ENCODE results near the gene HEPN1. TPM values are rescaled to one million over a fixed set of nuclear protein-coding genes. Genes with fewer than 3 reads are reported as not detected.

HEPN1 gene
- polyA plus RNA-seq, 1 donor, result not detected

DNA sequence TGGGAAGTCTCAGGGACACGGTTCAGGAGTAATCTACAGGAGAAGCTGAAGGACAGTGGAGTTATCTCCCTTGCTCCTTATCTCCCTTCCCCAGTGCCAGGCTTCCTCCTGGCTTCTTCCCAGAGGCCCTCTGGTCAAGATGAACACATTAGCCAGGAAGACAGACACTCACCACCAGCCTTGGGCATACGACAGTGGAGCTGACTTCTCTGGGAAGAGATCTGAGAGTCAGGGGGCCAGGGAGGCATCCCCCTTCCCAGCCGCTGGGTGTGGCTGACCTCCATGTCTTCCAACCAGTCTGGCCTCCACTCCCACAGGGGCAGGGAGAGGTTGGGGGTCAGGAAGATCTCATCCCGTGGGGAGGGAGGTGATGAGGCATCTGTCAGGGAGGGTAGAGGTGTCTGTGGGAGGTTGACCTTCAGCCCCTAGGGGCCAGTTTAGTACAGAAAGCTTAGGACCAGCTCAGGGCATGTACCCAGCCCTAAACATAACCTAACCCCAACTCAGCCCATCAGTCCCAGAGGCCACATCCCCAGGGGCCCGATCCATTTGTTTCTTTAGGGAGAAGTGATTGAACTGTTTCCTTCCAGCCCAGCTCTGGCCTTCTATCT lies 34.1 kb upstream of the HEPN1 start:
- H3K9me3 ChIP-seq (ENCODE audit: control insufficient read depth, low read depth, low read length), result no peaks in the 10 kb centered on the region
- DNase-seq, result no peak
- no peak overlapping the region for H3K27ac ChIP-seq (ENCODE audit: low read length)
- H3K36me3 ChIP-seq (ENCODE audit: control insufficient read depth, insufficient read depth, low read length), result no peaks in the 10 kb centered on the region
- no peak overlapping the region for H3K4me3 ChIP-seq (ENCODE audit: low read length)
- no CpG with 5 or more reads among the region's 5 CpGs for WGBS (ENCODE audit: insufficient coverage, low lambda C conversion rate)
- H3K27me3 ChIP-seq (ENCODE audit: control insufficient read depth, insufficient read depth, low read length), result peaks cover 13% of the 10 kb centered on the region
- no peaks in the 10 kb centered on the region for H3K4me1 ChIP-seq (ENCODE audit: control insufficient read depth, insufficient read depth, low read length)

GRCh38 chr11:124886476-124886875 lies 32.6 kb upstream of the HEPN1 start:
- H3K4me3 ChIP-seq (ENCODE audit: low read length), result no peak overlapping the region
- no peaks in the 10 kb centered on the region for H3K36me3 ChIP-seq (ENCODE audit: control insufficient read depth, insufficient read depth, low read length)
- H3K27ac ChIP-seq (ENCODE audit: low read length), result no peak overlapping the region
- DNase-seq, result no peak
- H3K9me3 ChIP-seq (ENCODE audit: control insufficient read depth, low read depth, low read length), result no peaks in the 10 kb centered on the region
- no CpG with 5 or more reads among the region's 11 CpGs for WGBS (ENCODE audit: insufficient coverage, low lambda C conversion rate)
- no peaks in the 10 kb centered on the region for H3K4me1 ChIP-seq (ENCODE audit: control insufficient read depth, insufficient read depth, low read length)
- H3K27me3 ChIP-seq (ENCODE audit: control insufficient read depth, insufficient read depth, low read length), result peaks cover 18% of the 10 kb centered on the region

DNA sequence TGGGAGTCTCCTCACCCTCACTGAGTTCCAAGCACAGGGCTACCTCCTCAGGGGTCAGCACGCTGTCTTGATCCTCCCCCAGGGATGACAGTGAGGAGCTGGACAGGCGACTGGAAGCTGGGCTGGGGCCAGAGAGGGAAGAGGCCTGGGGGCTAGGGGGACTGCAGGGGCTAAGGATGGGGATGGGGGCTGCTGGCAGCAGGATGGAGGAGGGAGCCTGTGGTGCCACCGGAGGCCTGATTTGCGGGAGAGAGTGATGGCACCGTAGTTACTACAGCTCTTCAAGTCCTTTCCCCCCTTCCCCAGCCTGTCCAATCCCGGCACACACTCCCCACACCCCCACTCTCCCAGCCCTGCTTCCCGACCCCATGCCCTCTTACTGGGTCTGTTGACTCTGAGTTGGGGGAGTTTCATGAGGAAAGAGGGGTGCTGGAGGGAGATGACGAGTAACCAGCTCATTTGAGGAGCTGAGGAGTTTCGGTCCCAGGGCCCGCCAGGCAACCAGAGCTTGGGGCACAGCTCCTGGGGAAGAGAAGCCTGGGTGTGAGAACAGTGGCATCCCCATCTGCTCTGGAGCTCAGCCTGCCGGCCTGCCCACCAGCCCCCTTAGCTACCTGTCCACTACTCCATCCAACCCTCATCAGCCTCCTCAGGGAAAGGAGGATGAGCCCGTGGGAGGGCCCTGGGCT lies 31.9 kb upstream of the HEPN1 start:
- WGBS (ENCODE audit: insufficient coverage, low lambda C conversion rate), result no CpG with 5 or more reads among the region's 12 CpGs
- H3K36me3 ChIP-seq (ENCODE audit: control insufficient read depth, insufficient read depth, low read length), result no peaks in the 10 kb centered on the region
- H3K27me3 ChIP-seq (ENCODE audit: control insufficient read depth, insufficient read depth, low read length), result peaks cover 19% of the 10 kb centered on the region
- no peak for DNase-seq
- H3K4me3 ChIP-seq (ENCODE audit: low read length), result no peak overlapping the region
- H3K4me1 ChIP-seq (ENCODE audit: control insufficient read depth, insufficient read depth, low read length), result no peaks in the 10 kb centered on the region
- H3K27ac ChIP-seq (ENCODE audit: low read length), result no peak overlapping the region
- no peaks in the 10 kb centered on the region for H3K9me3 ChIP-seq (ENCODE audit: control insufficient read depth, low read depth, low read length)

GRCh38 chr11:124887667-124888013 lies 31.4 kb upstream of the HEPN1 start:
- no peak overlapping the region for H3K27ac ChIP-seq (ENCODE audit: low read length)
- H3K27me3 ChIP-seq (ENCODE audit: control insufficient read depth, insufficient read depth, low read length), result peaks cover 21% of the 10 kb centered on the region
- H3K36me3 ChIP-seq (ENCODE audit: control insufficient read depth, insufficient read depth, low read length), result no peaks in the 10 kb centered on the region
- H3K9me3 ChIP-seq (ENCODE audit: control insufficient read depth, low read depth, low read length), result no peaks in the 10 kb centered on the region
- no peak for DNase-seq
- no peak overlapping the region for H3K4me3 ChIP-seq (ENCODE audit: low read length)
- no CpG with 5 or more reads among the region's 3 CpGs for WGBS (ENCODE audit: insufficient coverage, low lambda C conversion rate)
- no peaks in the 10 kb centered on the region for H3K4me1 ChIP-seq (ENCODE audit: control insufficient read depth, insufficient read depth, low read length)

GRCh38 chr11:124889191-124890091 lies 29.6 kb upstream of the HEPN1 start:
- 100% methylated on average over 1 of the region's 2 CpGs for WGBS (ENCODE audit: insufficient coverage, low lambda C conversion rate)
- H3K27ac ChIP-seq (ENCODE audit: low read length), result no peak overlapping the region

DNA sequence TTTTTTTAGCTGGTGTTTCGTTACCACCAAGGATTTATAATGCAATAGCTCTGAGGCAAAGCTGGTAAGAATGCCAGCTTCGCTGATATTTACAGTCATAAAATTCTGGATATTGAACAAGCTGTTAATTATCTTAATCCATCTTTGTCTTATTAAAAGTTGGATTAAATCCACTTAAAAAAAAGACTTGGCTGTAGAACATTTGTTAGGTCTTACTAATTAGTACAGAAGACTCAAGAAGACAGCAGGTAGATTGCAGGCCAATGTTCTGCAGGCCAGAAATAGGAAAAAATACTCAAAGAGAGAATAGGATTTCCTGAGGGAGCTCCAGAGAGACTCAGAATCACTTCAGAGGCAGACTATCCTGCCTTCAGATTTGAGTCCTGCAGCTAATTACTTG lies 28.9 kb upstream of the HEPN1 start:
- Histone ChIP-seq H3K27ac (ENCODE audit: low read length) (no peak overlapping the region), H3K27me3 (ENCODE audit: control insufficient read depth, insufficient read depth, low read length) (peaks cover 24% of the 10 kb centered on the region), H3K4me3 (ENCODE audit: low read length) (no peak overlapping the region), H3K9me3 (ENCODE audit: control insufficient read depth, low read depth, low read length) (no peaks in the 10 kb centered on the region), H3K4me1 (ENCODE audit: control insufficient read depth, insufficient read depth, low read length) (no peaks in the 10 kb centered on the region), H3K36me3 (ENCODE audit: control insufficient read depth, insufficient read depth, low read length) (no peaks in the 10 kb centered on the region)
- WGBS (ENCODE audit: insufficient coverage, low lambda C conversion rate), result 100% methylated on average over 1 of the region's 2 CpGs
- DNase-seq, result no peak

More at GRCh38 chr11:124889191-124890091, 29.6 kb upstream of the HEPN1 start:
- peaks cover 26% of the 10 kb centered on the region for H3K27me3 ChIP-seq (ENCODE audit: control insufficient read depth, insufficient read depth, low read length)
- H3K36me3 ChIP-seq (ENCODE audit: control insufficient read depth, insufficient read depth, low read length), result no peaks in the 10 kb centered on the region
- H3K4me3 ChIP-seq (ENCODE audit: low read length), result no peak overlapping the region
- DNase-seq, result no peak
- H3K9me3 ChIP-seq (ENCODE audit: control insufficient read depth, low read depth, low read length), result no peaks in the 10 kb centered on the region
- no peaks in the 10 kb centered on the region for H3K4me1 ChIP-seq (ENCODE audit: control insufficient read depth, insufficient read depth, low read length)

DNA sequence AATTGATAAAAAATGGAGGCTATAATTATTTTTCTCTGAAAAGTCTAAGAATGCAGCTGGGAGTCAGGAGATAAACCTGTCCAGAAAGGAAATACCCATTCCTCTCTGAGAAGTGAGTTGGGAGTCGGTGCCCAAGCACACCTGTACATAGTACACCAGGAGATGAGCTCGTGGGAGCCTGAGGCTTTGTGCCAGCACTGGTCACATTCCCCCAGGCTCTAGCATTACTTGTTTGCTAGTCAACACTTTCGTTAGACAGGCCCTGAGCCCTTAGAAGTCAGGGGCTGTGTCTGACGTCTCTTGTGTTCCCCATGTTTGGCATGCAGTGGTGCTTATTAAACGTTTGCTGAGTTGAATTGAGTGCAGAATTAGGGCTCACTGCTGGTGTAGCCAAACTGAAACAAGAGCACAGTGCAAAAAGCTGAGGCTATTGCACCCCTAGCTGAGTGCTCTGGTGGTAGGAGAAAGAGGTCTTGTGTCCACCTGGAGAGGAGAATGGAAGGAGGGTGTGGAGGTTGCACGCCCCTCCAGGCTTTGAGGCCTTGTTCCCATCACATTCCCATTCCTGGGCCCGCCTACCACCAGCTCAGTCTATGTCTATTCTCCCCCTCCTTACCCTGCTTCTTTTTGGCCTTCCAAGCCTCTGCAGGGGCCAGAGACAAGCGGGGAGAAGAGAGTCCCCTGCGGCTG lies 28.2 kb upstream of the HEPN1 start:
- Histone ChIP-seq H3K36me3 (ENCODE audit: control insufficient read depth, insufficient read depth, low read length) (no peaks in the 10 kb centered on the region), H3K4me1 (ENCODE audit: control insufficient read depth, insufficient read depth, low read length) (no peaks in the 10 kb centered on the region), H3K4me3 (ENCODE audit: low read length) (no peak overlapping the region), H3K27ac (ENCODE audit: low read length) (no peak overlapping the region), H3K27me3 (ENCODE audit: control insufficient read depth, insufficient read depth, low read length) (peaks cover 24% of the 10 kb centered on the region), H3K9me3 (ENCODE audit: control insufficient read depth, low read depth, low read length) (no peaks in the 10 kb centered on the region)
- no peak for DNase-seq
- WGBS (ENCODE audit: insufficient coverage, low lambda C conversion rate), result no CpG with 5 or more reads among the region's 9 CpGs

DNA sequence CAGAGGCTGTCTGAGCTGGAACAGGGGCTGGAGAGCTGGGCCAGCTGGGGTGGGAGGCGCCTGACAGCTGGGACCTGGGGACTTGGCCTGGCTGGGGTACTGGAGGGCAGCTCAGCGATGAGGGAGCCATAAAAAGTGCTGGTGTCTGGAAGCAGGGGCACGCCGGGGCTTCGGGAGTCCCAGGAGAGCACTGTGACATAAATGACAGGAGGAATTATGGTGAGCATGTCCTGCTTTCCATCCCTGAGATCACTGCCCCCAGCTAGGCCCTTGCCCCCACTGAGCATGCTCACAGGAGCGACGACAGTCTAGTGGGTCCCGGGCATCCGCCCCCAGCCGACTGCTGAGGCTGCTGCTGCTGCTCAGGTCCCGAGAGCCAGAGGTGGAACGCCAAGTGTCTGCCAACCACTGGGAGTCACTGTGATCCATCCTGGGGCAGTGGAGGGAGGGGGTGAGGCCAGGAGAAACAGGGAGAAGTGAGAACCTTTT lies 27.6 kb upstream of the HEPN1 start:
- H3K4me3 ChIP-seq (ENCODE audit: low read length), result no peak overlapping the region
- H3K27ac ChIP-seq (ENCODE audit: low read length), result no peak overlapping the region
- WGBS (ENCODE audit: insufficient coverage, low lambda C conversion rate), result no CpG with 5 or more reads among the region's 12 CpGs
- H3K9me3 ChIP-seq (ENCODE audit: control insufficient read depth, low read depth, low read length), result no peaks in the 10 kb centered on the region
- DNase-seq, result no peak
- peaks cover 24% of the 10 kb centered on the region for H3K27me3 ChIP-seq (ENCODE audit: control insufficient read depth, insufficient read depth, low read length)
- H3K36me3 ChIP-seq (ENCODE audit: control insufficient read depth, insufficient read depth, low read length), result no peaks in the 10 kb centered on the region
- H3K4me1 ChIP-seq (ENCODE audit: control insufficient read depth, insufficient read depth, low read length), result no peaks in the 10 kb centered on the region

DNA sequence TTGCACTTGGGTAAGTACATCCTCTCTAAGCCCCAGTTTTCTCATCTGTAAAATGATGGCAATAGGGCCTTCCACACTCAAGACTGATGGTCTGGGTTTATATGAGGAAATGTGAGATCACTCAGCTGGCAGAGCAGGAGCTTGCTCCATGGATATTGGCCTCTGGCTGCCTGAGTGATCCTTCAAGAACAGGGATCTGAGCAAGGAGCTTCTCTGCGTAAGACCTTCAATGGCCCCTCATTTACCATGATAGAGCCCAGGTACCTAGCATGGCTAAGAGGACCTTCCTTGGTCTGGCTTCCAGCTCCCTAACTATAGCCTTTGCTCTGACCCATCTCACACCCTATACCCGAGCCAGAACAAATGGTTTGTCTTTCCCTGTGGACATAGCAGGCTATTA lies 26.9 kb upstream of the HEPN1 start:
- whole genome bisulfite sequencing (ENCODE audit: insufficient coverage, low lambda C conversion rate), result no CpG with 5 or more reads among the region's 2 CpGs
- H3K4me1 ChIP-seq (ENCODE audit: control insufficient read depth, insufficient read depth, low read length), result no peaks in the 10 kb centered on the region
- H3K27ac ChIP-seq (ENCODE audit: low read length), result no peak overlapping the region
- no peaks in the 10 kb centered on the region for H3K36me3 ChIP-seq (ENCODE audit: control insufficient read depth, insufficient read depth, low read length)
- peaks cover 24% of the 10 kb centered on the region for H3K27me3 ChIP-seq (ENCODE audit: control insufficient read depth, insufficient read depth, low read length)
- no peak overlapping the region for H3K4me3 ChIP-seq (ENCODE audit: low read length)
- no peak for DNase-seq
- H3K9me3 ChIP-seq (ENCODE audit: control insufficient read depth, low read depth, low read length), result no peaks in the 10 kb centered on the region
